Measurements from ENCODE around the gene GATB. TPM values are rescaled to one million over a fixed set of nuclear protein-coding genes. Genes with fewer than 3 reads are reported as not detected.

GATB gene
- total RNA-seq, 6 experiments from 2014 or later, result 23.1 to 28.2 (median 24.4) TPM

DNA sequence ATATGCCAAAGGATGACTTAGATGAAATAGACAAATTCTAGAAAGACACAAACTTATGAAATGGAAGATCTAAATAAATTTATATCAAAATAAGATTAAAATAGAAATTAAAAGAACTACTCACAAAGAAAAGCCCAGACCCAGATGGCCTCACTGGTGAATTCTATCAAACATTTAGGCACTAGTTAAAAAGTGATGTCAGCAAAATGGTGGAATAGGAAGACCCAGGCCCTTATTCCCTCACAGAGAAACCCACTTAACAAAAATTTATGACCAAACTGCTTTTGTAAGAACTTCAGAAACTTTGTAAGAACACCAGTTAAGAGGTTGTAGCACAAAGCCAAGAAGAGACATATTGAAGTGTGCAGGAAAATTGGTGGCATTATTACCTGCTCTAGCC lies 129.5 kb downstream of the GATB start:
- Mint-ChIP-seq H3K4me3 (no peak overlapping the region), H3K27ac (no peak overlapping the region), H3K9me3 (no peaks in the 10 kb centered on the region), H3K36me3 (ENCODE audit: low read depth) (no peaks in the 10 kb centered on the region), H3K4me1 (ENCODE audit: low read depth) (peaks cover 32% of the 10 kb centered on the region), H3K27me3 (ENCODE audit: insufficient read depth) (0 out of 2 replicates have a peak, but pooled peaks cover 4% of the 10 kb centered on the region)
- no peak for DNase-seq
- TF ChIP-seq, protein P1, sequence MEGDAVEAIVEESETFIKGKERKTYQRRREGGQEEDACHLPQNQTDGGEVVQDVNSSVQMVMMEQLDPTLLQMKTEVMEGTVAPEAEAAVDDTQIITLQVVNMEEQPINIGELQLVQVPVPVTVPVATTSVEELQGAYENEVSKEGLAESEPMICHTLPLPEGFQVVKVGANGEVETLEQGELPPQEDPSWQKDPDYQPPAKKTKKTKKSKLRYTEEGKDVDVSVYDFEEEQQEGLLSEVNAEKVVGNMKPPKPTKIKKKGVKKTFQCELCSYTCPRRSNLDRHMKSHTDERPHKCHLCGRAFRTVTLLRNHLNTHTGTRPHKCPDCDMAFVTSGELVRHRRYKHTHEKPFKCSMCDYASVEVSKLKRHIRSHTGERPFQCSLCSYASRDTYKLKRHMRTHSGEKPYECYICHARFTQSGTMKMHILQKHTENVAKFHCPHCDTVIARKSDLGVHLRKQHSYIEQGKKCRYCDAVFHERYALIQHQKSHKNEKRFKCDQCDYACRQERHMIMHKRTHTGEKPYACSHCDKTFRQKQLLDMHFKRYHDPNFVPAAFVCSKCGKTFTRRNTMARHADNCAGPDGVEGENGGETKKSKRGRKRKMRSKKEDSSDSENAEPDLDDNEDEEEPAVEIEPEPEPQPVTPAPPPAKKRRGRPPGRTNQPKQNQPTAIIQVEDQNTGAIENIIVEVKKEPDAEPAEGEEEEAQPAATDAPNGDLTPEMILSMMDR (IDR thresholded peaks at IDR 0.05), result no peak

DNA sequence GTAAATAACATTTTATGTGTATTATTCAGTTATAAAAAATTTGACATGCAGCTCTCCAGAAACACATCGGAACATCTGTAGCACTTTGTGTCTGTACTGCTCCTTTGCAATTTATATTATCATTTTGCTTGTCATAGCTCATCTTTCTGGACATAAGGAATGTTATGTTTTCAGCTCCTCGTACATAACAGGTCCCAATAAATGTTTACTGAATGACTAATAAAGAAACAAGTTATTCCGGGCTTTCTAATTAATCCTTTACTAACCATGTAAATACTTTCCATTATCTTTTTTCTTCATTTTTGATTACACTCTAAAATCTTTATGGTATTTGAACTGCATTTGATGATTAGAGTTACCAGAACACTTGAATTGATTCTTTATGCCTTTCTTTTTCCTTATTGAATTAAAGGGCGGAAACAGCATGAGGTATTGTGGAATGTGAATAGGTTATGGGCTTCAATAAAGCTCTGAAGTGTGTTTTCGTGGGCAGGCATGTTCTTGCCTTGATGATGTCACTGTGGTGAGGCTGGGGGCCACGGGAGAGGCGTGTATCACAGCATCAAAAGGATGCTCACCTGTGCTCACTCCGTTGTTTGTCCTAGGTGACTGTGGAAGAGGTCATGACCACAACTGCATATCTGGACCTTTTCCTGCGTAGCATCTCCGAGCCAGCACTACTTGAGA lies 131.6 kb downstream of the GATB start:
- no peak overlapping the region for H3K27ac Mint-ChIP-seq
- H3K36me3 Mint-ChIP-seq (ENCODE audit: low read depth), result no peaks in the 10 kb centered on the region
- H3K4me3 Mint-ChIP-seq, result no peak overlapping the region
- no peak for DNase-seq
- H3K9me3 Mint-ChIP-seq, result no peaks in the 10 kb centered on the region
- H3K4me1 Mint-ChIP-seq (ENCODE audit: low read depth), result peaks cover 41% of the 10 kb centered on the region
- TF ChIP-seq, protein P1 (IDR thresholded peaks at IDR 0.05), result no peak
- 0 out of 2 replicates have a peak, but pooled peaks cover 4% of the 10 kb centered on the region for H3K27me3 Mint-ChIP-seq (ENCODE audit: insufficient read depth)

GRCh38 chr4:151628001-151628608 lies 132.7 kb downstream of the GATB start:
- no peaks in the 10 kb centered on the region for H3K36me3 Mint-ChIP-seq (ENCODE audit: low read depth)
- H3K4me3 Mint-ChIP-seq, result peak overlapping the region; percentile 29
- no peaks in the 10 kb centered on the region for H3K9me3 Mint-ChIP-seq
- TF ChIP-seq, protein P1 (IDR thresholded peaks at IDR 0.05), result no peak
- no peak for DNase-seq
- H3K27me3 Mint-ChIP-seq (ENCODE audit: insufficient read depth), result 0 out of 2 replicates have a peak, but pooled peaks cover 4% of the 10 kb centered on the region
- H3K27ac Mint-ChIP-seq, result peak overlapping the region; percentile 42
- peaks cover 48% of the 10 kb centered on the region for H3K4me1 Mint-ChIP-seq (ENCODE audit: low read depth)

GRCh38 chr4:151627491-151627890 lies 133.3 kb downstream of the GATB start:
- peak overlapping the region; percentile 42 for H3K27ac Mint-ChIP-seq
- H3K9me3 Mint-ChIP-seq, result no peaks in the 10 kb centered on the region
- DNase-seq, result peak; percentile 33
- 0 out of 2 replicates have a peak, but pooled peaks cover 4% of the 10 kb centered on the region for H3K27me3 Mint-ChIP-seq (ENCODE audit: insufficient read depth)
- TF ChIP-seq, protein P1 (IDR thresholded peaks at IDR 0.05), result no peak
- peaks cover 48% of the 10 kb centered on the region for H3K4me1 Mint-ChIP-seq (ENCODE audit: low read depth)
- H3K4me3 Mint-ChIP-seq, result peak overlapping the region; percentile 29
- no peaks in the 10 kb centered on the region for H3K36me3 Mint-ChIP-seq (ENCODE audit: low read depth)

GRCh38 chr4:151626751-151627150 lies 134.1 kb downstream of the GATB start:
- Mint-ChIP-seq H3K36me3 (ENCODE audit: low read depth) (no peaks in the 10 kb centered on the region), H3K27ac (no peak overlapping the region), H3K4me3 (no peak overlapping the region), H3K9me3 (no peaks in the 10 kb centered on the region), H3K4me1 (ENCODE audit: low read depth) (peaks cover 48% of the 10 kb centered on the region), H3K27me3 (ENCODE audit: insufficient read depth) (0 out of 2 replicates have a peak, but pooled peaks cover 4% of the 10 kb centered on the region)
- TF ChIP-seq, protein P1 (IDR thresholded peaks at IDR 0.05), result no peak
- no peak for DNase-seq
